ENCODE results near the gene TNS2. TPM values are rescaled to one million over a fixed set of nuclear protein-coding genes. Genes with fewer than 3 reads are reported as not detected.

The TNS2 gene
- total and polyA plus RNA-seq, 4 donors: 23.1 to 142 (median 110) TPM

GRCh38 chr12:53054112-53054878 lies 4.4 kb downstream of the TNS2 start:
- Histone ChIP-seq H3K36me3 (ENCODE audit: control insufficient read depth, insufficient read depth, low read length) (peaks cover 47% of the 10 kb centered on the region), H3K4me3 (ENCODE audit: low read depth, low read length) (peak overlapping the region; percentile 82), H3K27me3 (ENCODE audit: control insufficient read depth, insufficient read depth, low read length) (no peaks in the 10 kb centered on the region), H3K4me1 (ENCODE audit: control insufficient read depth, insufficient read depth, low read length) (peaks cover 63% of the 10 kb centered on the region), H3K27ac (ENCODE audit: low read depth, low read length) (peak overlapping the region; percentile 93), H3K9me3 (ENCODE audit: control insufficient read depth, insufficient read depth, low read length) (no peaks in the 10 kb centered on the region)
- peak in 5 of 6 donors; percentile 90 to 99 (median 93) for DNase-seq (ENCODE audit: low read depth in 4 of 6, low spot score in 6 of 6)
- 2% methylated on average over 38 of the region's 48 CpGs for WGBS (ENCODE audit: insufficient coverage)

GRCh38 chr12:53055471-53056266 lies 5.8 kb downstream of the TNS2 start:
- DNase-seq (ENCODE audit: low read depth in 4 of 6, low spot score in 6 of 6): no peak
- peaks cover 53% of the 10 kb centered on the region for H3K36me3 ChIP-seq (ENCODE audit: control insufficient read depth, insufficient read depth, low read length)

GRCh38 chr12:53056296-53056695 lies 6.4 kb downstream of the TNS2 start:
- H3K36me3 ChIP-seq (ENCODE audit: control insufficient read depth, insufficient read depth, low read length): peaks cover 57% of the 10 kb centered on the region
- WGBS (ENCODE audit: insufficient coverage): 83% methylated on average over 3 of the region's 5 CpGs
- H3K27ac ChIP-seq (ENCODE audit: low read depth, low read length): no peak overlapping the region
- no peaks in the 10 kb centered on the region for H3K27me3 ChIP-seq (ENCODE audit: control insufficient read depth, insufficient read depth, low read length)
- no peaks in the 10 kb centered on the region for H3K9me3 ChIP-seq (ENCODE audit: control insufficient read depth, insufficient read depth, low read length)
- no peak overlapping the region for H3K4me3 ChIP-seq (ENCODE audit: low read depth, low read length)
- H3K4me1 ChIP-seq (ENCODE audit: control insufficient read depth, insufficient read depth, low read length): peaks cover 62% of the 10 kb centered on the region
- no peak for DNase-seq (ENCODE audit: low read depth in 4 of 6, low spot score in 6 of 6)

More at GRCh38 chr12:53055471-53056266, 5.8 kb downstream of the TNS2 start:
- 92% methylated on average over 8 of the region's 15 CpGs for WGBS (ENCODE audit: insufficient coverage)
- H3K9me3 ChIP-seq (ENCODE audit: control insufficient read depth, insufficient read depth, low read length): no peaks in the 10 kb centered on the region
- H3K27me3 ChIP-seq (ENCODE audit: control insufficient read depth, insufficient read depth, low read length): no peaks in the 10 kb centered on the region
- H3K27ac ChIP-seq (ENCODE audit: low read depth, low read length): no peak overlapping the region
- peaks cover 62% of the 10 kb centered on the region for H3K4me1 ChIP-seq (ENCODE audit: control insufficient read depth, insufficient read depth, low read length)
- no peak overlapping the region for H3K4me3 ChIP-seq (ENCODE audit: low read depth, low read length)

- Histone ChIP-seq H3K9me3 (ENCODE audit: control insufficient read depth, insufficient read depth, low read length) (no peaks in the 10 kb centered on the region), H3K27me3 (ENCODE audit: control insufficient read depth, insufficient read depth, low read length) (no peaks in the 10 kb centered on the region), H3K4me3 (ENCODE audit: low read depth, low read length) (no peak overlapping the region), H3K36me3 (ENCODE audit: control insufficient read depth, insufficient read depth, low read length) (peaks cover 58% of the 10 kb centered on the region), H3K4me1 (ENCODE audit: control insufficient read depth, insufficient read depth, low read length) (peaks cover 62% of the 10 kb centered on the region), H3K27ac (ENCODE audit: low read depth, low read length) (no peak overlapping the region)
- WGBS (ENCODE audit: insufficient coverage): 88% methylated on average over 7 of the region's 7 CpGs
- no peak for DNase-seq (ENCODE audit: low read depth in 4 of 6, low spot score in 6 of 6)
Measured at GRCh38 chr12:53056901-53057300, 7.0 kb downstream of the TNS2 start.

- peaks cover 65% of the 10 kb centered on the region for H3K36me3 ChIP-seq (ENCODE audit: control insufficient read depth, insufficient read depth, low read length)
- WGBS (ENCODE audit: insufficient coverage): 88% methylated on average over 9 of the region's 13 CpGs
- no peak overlapping the region for H3K4me3 ChIP-seq (ENCODE audit: low read depth, low read length)
- DNase-seq (ENCODE audit: low read depth in 4 of 6, low spot score in 6 of 6): no peak
- no peaks in the 10 kb centered on the region for H3K27me3 ChIP-seq (ENCODE audit: control insufficient read depth, insufficient read depth, low read length)
- H3K4me1 ChIP-seq (ENCODE audit: control insufficient read depth, insufficient read depth, low read length): peaks cover 61% of the 10 kb centered on the region
- H3K9me3 ChIP-seq (ENCODE audit: control insufficient read depth, insufficient read depth, low read length): no peaks in the 10 kb centered on the region
- H3K27ac ChIP-seq (ENCODE audit: low read depth, low read length): no peak overlapping the region
Measured at GRCh38 chr12:53057816-53058500, 8.1 kb downstream of the TNS2 start.

GRCh38 chr12:53058674-53059433 lies 9.0 kb downstream of the TNS2 start:
- H3K36me3 ChIP-seq (ENCODE audit: control insufficient read depth, insufficient read depth, low read length): peaks cover 70% of the 10 kb centered on the region
- no peaks in the 10 kb centered on the region for H3K27me3 ChIP-seq (ENCODE audit: control insufficient read depth, insufficient read depth, low read length)
- no peak overlapping the region for H3K27ac ChIP-seq (ENCODE audit: low read depth, low read length)
- WGBS (ENCODE audit: insufficient coverage): 75% methylated on average over 30 of the region's 35 CpGs
- no peak for DNase-seq (ENCODE audit: low read depth in 4 of 6, low spot score in 6 of 6)
- H3K4me3 ChIP-seq (ENCODE audit: low read depth, low read length): no peak overlapping the region
- H3K4me1 ChIP-seq (ENCODE audit: control insufficient read depth, insufficient read depth, low read length): peaks cover 57% of the 10 kb centered on the region
- no peaks in the 10 kb centered on the region for H3K9me3 ChIP-seq (ENCODE audit: control insufficient read depth, insufficient read depth, low read length)

GRCh38 chr12:53059434-53060063 lies 9.7 kb downstream of the TNS2 start:
- H3K27me3 ChIP-seq (ENCODE audit: control insufficient read depth, insufficient read depth, low read length): no peaks in the 10 kb centered on the region
- H3K4me3 ChIP-seq (ENCODE audit: low read depth, low read length): no peak overlapping the region
- peaks cover 74% of the 10 kb centered on the region for H3K36me3 ChIP-seq (ENCODE audit: control insufficient read depth, insufficient read depth, low read length)
- no peak for DNase-seq (ENCODE audit: low read depth in 4 of 6, low spot score in 6 of 6)
- 88% methylated on average over 24 of the region's 24 CpGs for WGBS (ENCODE audit: insufficient coverage)
- no peak overlapping the region for H3K27ac ChIP-seq (ENCODE audit: low read depth, low read length)
- peaks cover 54% of the 10 kb centered on the region for H3K4me1 ChIP-seq (ENCODE audit: control insufficient read depth, insufficient read depth, low read length)
- H3K9me3 ChIP-seq (ENCODE audit: control insufficient read depth, insufficient read depth, low read length): no peaks in the 10 kb centered on the region

- H3K4me3 ChIP-seq (ENCODE audit: low read depth, low read length): no peak overlapping the region
- H3K27ac ChIP-seq (ENCODE audit: low read depth, low read length): no peak overlapping the region
- H3K9me3 ChIP-seq (ENCODE audit: control insufficient read depth, insufficient read depth, low read length): no peaks in the 10 kb centered on the region
- WGBS (ENCODE audit: insufficient coverage): 80% methylated on average over 15 of the region's 17 CpGs
- no peak for DNase-seq (ENCODE audit: low read depth in 4 of 6, low spot score in 6 of 6)
- no peaks in the 10 kb centered on the region for H3K27me3 ChIP-seq (ENCODE audit: control insufficient read depth, insufficient read depth, low read length)
- H3K4me1 ChIP-seq (ENCODE audit: control insufficient read depth, insufficient read depth, low read length): peaks cover 50% of the 10 kb centered on the region
- peaks cover 80% of the 10 kb centered on the region for H3K36me3 ChIP-seq (ENCODE audit: control insufficient read depth, insufficient read depth, low read length)
Measured at GRCh38 chr12:53060064-53060720, 10.3 kb downstream of the TNS2 start.
